Measurements from ENCODE around the gene PRDX5. TPM values are rescaled to one million over a fixed set of nuclear protein-coding genes. Genes with fewer than 3 reads are reported as not detected.

PRDX5 gene
- total and polyA plus RNA-seq, 2 donors from 2014 or later, result 192 to 1,026 TPM

- FAIRE-seq, result no peak
- TF ChIP-seq, protein P1, sequence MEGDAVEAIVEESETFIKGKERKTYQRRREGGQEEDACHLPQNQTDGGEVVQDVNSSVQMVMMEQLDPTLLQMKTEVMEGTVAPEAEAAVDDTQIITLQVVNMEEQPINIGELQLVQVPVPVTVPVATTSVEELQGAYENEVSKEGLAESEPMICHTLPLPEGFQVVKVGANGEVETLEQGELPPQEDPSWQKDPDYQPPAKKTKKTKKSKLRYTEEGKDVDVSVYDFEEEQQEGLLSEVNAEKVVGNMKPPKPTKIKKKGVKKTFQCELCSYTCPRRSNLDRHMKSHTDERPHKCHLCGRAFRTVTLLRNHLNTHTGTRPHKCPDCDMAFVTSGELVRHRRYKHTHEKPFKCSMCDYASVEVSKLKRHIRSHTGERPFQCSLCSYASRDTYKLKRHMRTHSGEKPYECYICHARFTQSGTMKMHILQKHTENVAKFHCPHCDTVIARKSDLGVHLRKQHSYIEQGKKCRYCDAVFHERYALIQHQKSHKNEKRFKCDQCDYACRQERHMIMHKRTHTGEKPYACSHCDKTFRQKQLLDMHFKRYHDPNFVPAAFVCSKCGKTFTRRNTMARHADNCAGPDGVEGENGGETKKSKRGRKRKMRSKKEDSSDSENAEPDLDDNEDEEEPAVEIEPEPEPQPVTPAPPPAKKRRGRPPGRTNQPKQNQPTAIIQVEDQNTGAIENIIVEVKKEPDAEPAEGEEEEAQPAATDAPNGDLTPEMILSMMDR (IDR thresholded peaks at IDR 0.05; ENCODE audit: borderline replicate concordance, extremely low read depth, insufficient read depth), result no peak
- intact Hi-C loops (cut with DNase I), result no loop called here
- Histone ChIP-seq H3K4me3 (ENCODE audit: low read length in 3 of 3) (peak overlapping the region in 2 of 3 donors; percentile 62 to 83), H3K9me3 (ENCODE audit: control insufficient read depth in 2 of 3, insufficient read depth in 1 of 3, low read length in 3 of 3) (no peaks in the 10 kb centered on the region), H3K36me3 (ENCODE audit: control insufficient read depth in 2 of 3, insufficient read depth in 3 of 3, low read length in 3 of 3) (no peaks in the 10 kb centered on the region), H3K27ac (ENCODE audit: low read depth in 2 of 2, low read length in 2 of 2) (peak overlapping the region; percentile 24 to 96), H3K4me1 (ENCODE audit: control insufficient read depth in 2 of 3, insufficient read depth in 2 of 3, low read depth in 1 of 3, low read length in 3 of 3) (peaks cover 0 to 17% (median 4%) of the 10 kb centered on the region in 3 donors), H3K9ac (ENCODE audit: low read length in 3 of 3) (peak overlapping the region in 2 of 3 donors; percentile 75 to 78), H3K27me3 (ENCODE audit: control insufficient read depth, insufficient read depth, low read length) (peaks cover 10% of the 10 kb centered on the region)
- DNase-seq, result peak in 1 of 5 donors; percentile 79
Observed at GRCh38 chr11:64285885-64286800, 31.8 kb upstream of the PRDX5 start.

GRCh38 chr11:64286801-64287159, 31.1 kb upstream of the PRDX5 start:
- H3K36me3 ChIP-seq (ENCODE audit: control insufficient read depth in 2 of 3, insufficient read depth in 3 of 3, low read length in 3 of 3), result no peaks in the 10 kb centered on the region
- DNase-seq, result no peak
- H3K4me1 ChIP-seq (ENCODE audit: control insufficient read depth in 2 of 3, insufficient read depth in 2 of 3, low read depth in 1 of 3, low read length in 3 of 3), result peaks cover 0 to 17% (median 4%) of the 10 kb centered on the region in 3 donors
- peaks cover 10% of the 10 kb centered on the region for H3K27me3 ChIP-seq (ENCODE audit: control insufficient read depth, insufficient read depth, low read length)
- TF ChIP-seq, protein P1 (IDR thresholded peaks at IDR 0.05; ENCODE audit: borderline replicate concordance, extremely low read depth, insufficient read depth), result no peak
- intact Hi-C loops (cut with DNase I), result no loop called here
- no peak overlapping the region for H3K4me3 ChIP-seq (ENCODE audit: low read length in 3 of 3)
- H3K27ac ChIP-seq (ENCODE audit: low read depth in 2 of 2, low read length in 2 of 2), result no peak overlapping the region
- no peak overlapping the region for H3K9ac ChIP-seq (ENCODE audit: low read length in 3 of 3)
- no peaks in the 10 kb centered on the region for H3K9me3 ChIP-seq (ENCODE audit: control insufficient read depth in 2 of 3, insufficient read depth in 1 of 3, low read length in 3 of 3)
- no peak for FAIRE-seq

- TF ChIP-seq, protein P1 (IDR thresholded peaks at IDR 0.05; ENCODE audit: borderline replicate concordance, extremely low read depth, insufficient read depth), result no peak
- peaks cover 10% of the 10 kb centered on the region for H3K27me3 ChIP-seq (ENCODE audit: control insufficient read depth, insufficient read depth, low read length)
- intact Hi-C loops (cut with DNase I), result no loop called here
- H3K9me3 ChIP-seq (ENCODE audit: control insufficient read depth in 2 of 3, insufficient read depth in 1 of 3, low read length in 3 of 3), result no peaks in the 10 kb centered on the region
- H3K4me1 ChIP-seq (ENCODE audit: control insufficient read depth in 2 of 3, insufficient read depth in 2 of 3, low read depth in 1 of 3, low read length in 3 of 3), result peaks cover 0 to 20% (median 4%) of the 10 kb centered on the region in 3 donors
- H3K4me3 ChIP-seq (ENCODE audit: low read length in 3 of 3), result no peak overlapping the region
- H3K36me3 ChIP-seq (ENCODE audit: control insufficient read depth in 2 of 3, insufficient read depth in 3 of 3, low read length in 3 of 3), result no peaks in the 10 kb centered on the region
- H3K27ac ChIP-seq (ENCODE audit: low read depth in 2 of 2, low read length in 2 of 2), result no peak overlapping the region
- DNase-seq, result no peak
- no peak overlapping the region for H3K9ac ChIP-seq (ENCODE audit: low read length in 3 of 3)
- FAIRE-seq, result no peak
Observed at GRCh38 chr11:64287676-64288352, 30.1 kb upstream of the PRDX5 start.

All from kidney (tissue), 14 donors.